Measurements from ENCODE around the gene KCNC1.

Gene KCNC1

DNA sequence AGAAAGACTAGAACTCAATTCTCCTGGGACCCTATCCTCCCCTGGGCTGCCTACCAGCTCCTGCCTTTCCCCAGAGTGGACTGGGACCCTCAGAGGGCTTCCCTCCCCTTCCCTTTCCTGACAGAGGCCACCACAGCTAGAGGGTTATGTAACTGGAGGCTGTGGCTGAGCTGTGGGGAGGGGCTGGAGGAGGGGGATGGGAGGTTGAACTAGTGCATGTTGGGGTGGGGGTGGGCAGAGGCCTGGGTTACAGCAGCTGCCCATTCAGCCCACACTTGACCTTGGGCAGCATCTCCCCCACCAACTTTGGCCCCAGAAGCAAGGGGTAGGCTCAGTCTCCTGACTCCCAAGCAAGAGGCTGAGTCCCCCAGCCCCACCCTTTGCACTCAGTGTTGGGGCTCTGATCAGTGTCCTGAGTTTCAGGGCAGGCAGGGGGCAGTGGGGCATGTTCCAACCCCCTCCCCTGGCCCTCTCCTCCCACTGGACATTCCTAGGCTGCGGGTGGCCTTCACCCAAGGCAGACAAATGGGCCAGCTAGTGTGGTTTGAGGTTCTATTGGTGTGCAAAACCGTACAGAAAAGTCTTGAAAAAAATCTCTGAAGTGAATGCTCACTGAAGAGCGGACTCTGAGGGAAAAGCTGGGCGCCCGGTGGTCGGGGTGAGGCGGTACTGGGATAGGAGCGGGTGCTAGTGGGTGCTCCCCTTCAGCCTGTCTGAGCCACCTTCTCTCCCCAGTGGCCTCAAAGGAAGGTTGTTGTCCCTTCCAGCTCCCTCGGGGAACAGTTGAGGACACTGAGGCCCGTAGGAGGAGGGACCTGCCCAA is 3.8 kb downstream of the KCNC1 start:
- H3K4me3 ChIP-seq (ENCODE audit: low read depth, low read length), result no peak overlapping the region
- TF ChIP-seq, protein P1, sequence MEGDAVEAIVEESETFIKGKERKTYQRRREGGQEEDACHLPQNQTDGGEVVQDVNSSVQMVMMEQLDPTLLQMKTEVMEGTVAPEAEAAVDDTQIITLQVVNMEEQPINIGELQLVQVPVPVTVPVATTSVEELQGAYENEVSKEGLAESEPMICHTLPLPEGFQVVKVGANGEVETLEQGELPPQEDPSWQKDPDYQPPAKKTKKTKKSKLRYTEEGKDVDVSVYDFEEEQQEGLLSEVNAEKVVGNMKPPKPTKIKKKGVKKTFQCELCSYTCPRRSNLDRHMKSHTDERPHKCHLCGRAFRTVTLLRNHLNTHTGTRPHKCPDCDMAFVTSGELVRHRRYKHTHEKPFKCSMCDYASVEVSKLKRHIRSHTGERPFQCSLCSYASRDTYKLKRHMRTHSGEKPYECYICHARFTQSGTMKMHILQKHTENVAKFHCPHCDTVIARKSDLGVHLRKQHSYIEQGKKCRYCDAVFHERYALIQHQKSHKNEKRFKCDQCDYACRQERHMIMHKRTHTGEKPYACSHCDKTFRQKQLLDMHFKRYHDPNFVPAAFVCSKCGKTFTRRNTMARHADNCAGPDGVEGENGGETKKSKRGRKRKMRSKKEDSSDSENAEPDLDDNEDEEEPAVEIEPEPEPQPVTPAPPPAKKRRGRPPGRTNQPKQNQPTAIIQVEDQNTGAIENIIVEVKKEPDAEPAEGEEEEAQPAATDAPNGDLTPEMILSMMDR (IDR thresholded peaks at IDR 0.05; ENCODE audit: low read depth, low read length, missing control alignments), result no peak
- no peak for DNase-seq (ENCODE audit: low read depth)

DNA sequence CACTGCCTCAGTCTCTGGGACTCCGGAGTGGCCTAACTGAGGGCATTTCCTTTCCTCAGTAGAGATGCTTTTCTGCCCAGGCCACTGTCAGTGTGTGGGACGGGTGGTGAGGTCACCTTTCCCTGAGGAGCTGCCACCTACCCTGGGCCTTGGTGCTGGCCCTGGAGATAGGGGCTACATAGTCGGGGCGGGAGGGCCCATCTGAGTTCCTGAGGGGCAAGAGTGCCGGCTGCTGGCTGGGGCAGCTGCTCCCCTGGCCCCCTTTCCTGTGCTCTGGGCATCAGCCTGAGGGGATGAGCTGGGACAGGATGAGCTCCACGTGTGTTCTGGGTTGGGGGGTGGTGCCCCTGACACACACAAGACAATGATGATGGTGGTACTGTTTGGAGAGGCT is 5.4 kb downstream of the KCNC1 start:
- TF ChIP-seq, protein P1 (IDR thresholded peaks at IDR 0.05; ENCODE audit: low read depth, low read length, missing control alignments), result no peak
- DNase-seq (ENCODE audit: low read depth), result no peak
- no peak overlapping the region for H3K4me3 ChIP-seq (ENCODE audit: low read depth, low read length)

DNA sequence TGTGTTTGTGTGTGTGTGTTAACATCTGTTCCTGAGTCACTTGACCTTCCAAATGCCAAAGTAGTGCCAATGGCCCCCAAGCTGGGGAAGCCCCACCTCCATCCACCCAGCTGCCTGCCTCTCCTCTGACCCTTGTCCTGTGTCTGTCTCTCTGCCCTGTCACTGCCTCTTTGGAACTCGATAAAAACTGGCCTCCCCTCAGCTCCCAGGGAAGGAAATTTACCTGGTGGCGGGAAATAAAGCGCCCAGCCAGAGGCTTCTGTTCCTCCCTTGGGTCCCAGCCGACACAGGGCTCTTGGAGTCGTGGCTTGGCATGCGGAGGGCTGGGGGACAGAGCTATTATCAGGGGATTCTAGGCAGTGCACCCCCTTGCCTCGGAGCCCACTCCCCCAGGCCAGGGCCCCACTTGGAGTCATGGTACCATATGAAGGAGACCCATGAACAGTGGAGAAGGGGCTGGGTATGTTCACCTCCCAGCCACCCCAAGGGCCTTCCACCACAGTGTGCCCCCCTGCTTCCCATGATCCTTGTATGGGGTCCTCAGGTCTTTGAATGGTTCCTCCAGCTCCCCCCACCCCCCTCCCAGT is 6.2 kb downstream of the KCNC1 start:
- TF ChIP-seq, protein P1 (IDR thresholded peaks at IDR 0.05; ENCODE audit: low read depth, low read length, missing control alignments), result no peak
- DNase-seq (ENCODE audit: low read depth), result no peak
- H3K4me3 ChIP-seq (ENCODE audit: low read depth, low read length), result no peak overlapping the region

DNA sequence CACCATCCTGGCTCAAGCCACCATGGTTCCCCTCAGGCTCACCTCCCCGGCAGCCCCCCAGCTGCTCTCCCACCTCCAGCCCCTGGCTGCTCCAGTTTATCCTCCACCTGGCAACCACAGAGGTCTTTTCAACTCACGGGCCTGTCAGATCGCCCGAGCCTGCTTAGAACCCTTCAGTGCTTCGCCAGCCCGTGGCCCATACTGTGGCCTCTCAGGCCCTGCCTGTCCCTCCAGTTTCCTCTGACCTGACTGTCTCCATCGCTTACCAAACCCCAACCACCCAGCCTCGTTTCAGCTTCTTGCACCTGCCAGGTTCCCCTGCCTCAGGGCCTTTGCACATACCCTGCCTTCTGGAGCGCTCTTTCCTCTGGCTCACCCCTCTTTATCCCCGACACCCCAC is 6.9 kb downstream of the KCNC1 start:
- DNase-seq (ENCODE audit: low read depth), result no peak
- TF ChIP-seq, protein P1 (IDR thresholded peaks at IDR 0.05; ENCODE audit: low read depth, low read length, missing control alignments), result no peak
- no peak overlapping the region for H3K4me3 ChIP-seq (ENCODE audit: low read depth, low read length)

DNA sequence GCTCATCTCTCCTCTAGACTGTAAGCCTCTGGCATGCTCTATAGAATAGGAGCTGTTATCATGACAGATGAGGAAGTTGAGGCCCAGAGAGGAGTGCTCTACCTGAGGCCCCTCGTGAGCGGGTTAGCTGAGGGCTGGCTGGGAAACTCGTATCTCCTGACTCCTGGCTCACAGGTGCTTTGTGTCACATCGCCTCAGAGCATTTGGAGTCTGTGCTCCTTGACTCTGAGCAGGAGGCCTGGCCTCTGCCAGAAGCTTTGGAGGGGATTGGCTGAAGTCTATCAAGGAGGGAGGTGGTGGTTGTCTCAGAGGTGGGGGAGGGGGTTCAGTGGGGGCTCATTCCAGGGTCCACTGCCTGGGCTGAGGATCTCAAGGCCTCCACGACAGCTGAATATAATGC is 7.4 kb downstream of the KCNC1 start:
- TF ChIP-seq, protein P1 (IDR thresholded peaks at IDR 0.05; ENCODE audit: low read depth, low read length, missing control alignments), result no peak
- no peak for DNase-seq (ENCODE audit: low read depth)
- no peak overlapping the region for H3K4me3 ChIP-seq (ENCODE audit: low read depth, low read length)

DNA sequence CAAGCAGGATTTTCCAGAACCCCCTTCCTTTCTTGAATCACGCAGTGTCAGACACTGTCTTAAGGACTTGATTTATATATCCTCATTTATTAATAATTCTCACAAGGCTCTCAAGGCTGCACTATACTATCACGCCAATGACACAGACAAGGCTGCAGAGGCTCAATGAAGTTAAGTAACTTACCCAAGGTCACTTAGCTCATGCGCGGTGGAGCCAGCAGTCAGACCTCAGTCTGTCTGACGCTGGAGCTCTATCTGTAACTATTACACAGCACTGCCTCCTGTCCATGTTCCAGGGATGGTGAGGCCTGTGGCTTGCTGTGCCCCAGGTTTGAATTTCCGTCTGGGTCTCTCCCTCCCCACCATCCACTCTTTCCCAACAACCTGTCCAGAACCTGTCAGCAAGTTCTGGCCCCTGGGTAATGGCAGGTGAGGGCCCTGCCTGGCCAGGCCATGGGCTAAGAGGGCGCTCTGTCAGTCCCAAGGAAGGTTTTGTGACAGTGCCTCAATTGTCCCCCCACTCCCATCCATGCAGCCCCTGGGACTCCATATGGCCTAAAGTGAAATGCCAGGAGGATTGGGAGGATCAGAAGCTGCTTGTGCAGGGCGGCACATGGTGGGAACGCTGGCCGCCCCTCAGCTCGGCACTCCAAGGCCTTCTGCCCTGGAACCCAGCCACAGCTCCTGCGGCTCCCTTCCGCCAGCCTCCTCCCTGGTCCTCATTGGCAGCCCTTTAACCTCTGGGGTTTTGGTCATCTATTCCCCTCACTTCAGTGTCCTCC is 8.6 kb downstream of the KCNC1 start:
- TF ChIP-seq, protein P1 (IDR thresholded peaks at IDR 0.05; ENCODE audit: low read depth, low read length, missing control alignments), result no peak
- H3K4me3 ChIP-seq (ENCODE audit: low read depth, low read length), result no peak overlapping the region
- no peak for DNase-seq (ENCODE audit: low read depth)
